HepG2 (cell line): Measurements from ENCODE around the gene ARFGEF2. TPM values are rescaled to one million over a fixed set of nuclear protein-coding genes. Genes with fewer than 3 reads are reported as not detected.
A peak's percentile ranks its signal among the peaks of the same experiment; 100 is the strongest.

ENCODE experiments used
- AHR ChIP-seq: IDR thresholded peaks from 2 replicates; pipeline ENCODE4 v1.6.1; 2018; ENCODE audit warnings: missing genetic modification reagents, missing compliant biosample characterization
- ARNT2 ChIP-seq: sonication (generic); formaldehyde crosslinking; IDR thresholded peaks from 2 replicates; pipeline ENCODE4 v1.8.0; 2022; ENCODE audit warnings: mild to moderate bottlenecking, low read depth, missing genetic modification reagents, moderate library complexity
- ATF7 ChIP-seq, 2 experiments: fragments of 450-650 bp in 1 of 2; sonication (generic) in 1 of 2; formaldehyde crosslinking in 1 of 2; IDR thresholded peaks; 2 replicates each; pipeline versions ENCODE4 v1.4.0 to v1.6.1; 2016 to 2020; ENCODE audit warnings: antibody characterized with exemption in 1 of 2, mild to moderate bottlenecking in 1 of 2, missing genetic modification reagents in 1 of 2
- CAMTA2 ChIP-seq: sonication (generic); formaldehyde crosslinking; IDR thresholded peaks from 2 replicates; pipeline ENCODE4 v1.4.0; 2020; ENCODE audit warnings: mild to moderate bottlenecking, missing genetic modification reagents, borderline replicate concordance
- DMAP1 ChIP-seq: IDR thresholded peaks from 2 replicates; pipeline ENCODE4 v1.6.1; 2016
- DR1 ChIP-seq: sonication (generic); formaldehyde crosslinking; IDR thresholded peaks from 2 replicates; pipeline ENCODE4 v1.8.0; 2021; ENCODE audit warnings: mild to moderate bottlenecking, missing genetic modification reagents, inconsistent platforms
- EED ChIP-seq: sonication (generic); formaldehyde crosslinking; IDR thresholded peaks from 2 replicates; pipeline ENCODE4 v1.5.0; 2020; ENCODE audit warnings: mild to moderate bottlenecking, missing genetic modification reagents
- FOXA1 ChIP-seq, 2 experiments: fragments of 450-650 bp in 1 of 2; sonication (generic) in 1 of 2; formaldehyde crosslinking in 1 of 2; IDR thresholded peaks; 2 replicates each; pipeline versions ENCODE4 v1.4.0 to v1.6.1; 2016 to 2020; ENCODE audit warnings: missing genetic modification reagents in 1 of 2
- IRF9 ChIP-seq: sonication (generic); formaldehyde crosslinking; IDR thresholded peaks from 2 replicates; pipeline ENCODE4 v1.8.0; 2022; ENCODE audit warnings: missing genetic modification reagents, mild to moderate bottlenecking, borderline replicate concordance
- KDM5A ChIP-seq: fragments of 200-600 bp; sonication (generic); IDR thresholded peaks from 2 replicates; pipeline ENCODE4 v1.7.0; 2018; ENCODE audit warnings: antibody characterized with exemption, mild to moderate bottlenecking, low read length, borderline replicate concordance
- NFYB ChIP-seq: sonication (generic); formaldehyde crosslinking; IDR thresholded peaks from 2 replicates; pipeline ENCODE4 v1.4.0; 2020; ENCODE audit warnings: missing genetic modification reagents
- NR2F1 ChIP-seq, 2 experiments: fragments of 450-650 bp in 1 of 2; formaldehyde crosslinking in 1 of 2; IDR thresholded peaks; 2 replicates each; pipeline versions ENCODE4 v1.5.0 to v1.6.1; 2016 to 2020; ENCODE audit warnings: mild to moderate bottlenecking in 1 of 2, missing compliant biosample characterization in 1 of 2, missing genetic modification reagents in 1 of 2, moderate library complexity in 1 of 2
- PBX2 ChIP-seq: IDR thresholded peaks from 2 replicates; pipeline ENCODE4 v1.6.1; 2016; ENCODE audit warnings: control low read depth
- PLSCR1 ChIP-seq: sonication (generic); formaldehyde crosslinking; IDR thresholded peaks from 2 replicates; pipeline ENCODE4 v1.5.0; 2020; ENCODE audit warnings: missing genetic modification reagents, mild to moderate bottlenecking, borderline replicate concordance
- SP2 ChIP-seq: sonication (generic); formaldehyde crosslinking; IDR thresholded peaks from 2 replicates; pipeline ENCODE4 v1.5.1; 2020; ENCODE audit warnings: mild to moderate bottlenecking, missing genetic modification reagents
- SUZ12 ChIP-seq: fragments of 150-350 bp; IDR thresholded peaks from 2 replicates; pipeline ENCODE4 v1.6.1; 2014; ENCODE audit warnings: low read depth, low read length
- ZBTB34 ChIP-seq: sonication (generic); formaldehyde crosslinking; IDR thresholded peaks from 2 replicates; pipeline ENCODE4 v1.8.0; 2022; ENCODE audit warnings: mild to moderate bottlenecking, missing genetic modification reagents
- ZFP41 ChIP-seq: sonication (generic); formaldehyde crosslinking; IDR thresholded peaks from 2 replicates; pipeline ENCODE4 v1.4.0; 2020; ENCODE audit warnings: mild to moderate bottlenecking, missing genetic modification reagents, borderline replicate concordance
- ZKSCAN5 ChIP-seq: sonication (generic); formaldehyde crosslinking; IDR thresholded peaks from 2 replicates; pipeline ENCODE4 v1.5.1; 2020; ENCODE audit warnings: mild to moderate bottlenecking, missing genetic modification reagents
- ZNF138 ChIP-seq: sonication (generic); formaldehyde crosslinking; IDR thresholded peaks from 2 replicates; pipeline ENCODE4 v1.5.0; 2020; ENCODE audit warnings: mild to moderate bottlenecking, low read depth, missing genetic modification reagents
- ZNF547 ChIP-seq: sonication (generic); formaldehyde crosslinking; IDR thresholded peaks from 2 replicates; pipeline ENCODE4 v1.5.1; 2020; ENCODE audit warnings: mild to moderate bottlenecking, missing genetic modification reagents
- ZNF552 ChIP-seq: sonication (generic); formaldehyde crosslinking; IDR thresholded peaks from 2 replicates; pipeline ENCODE4 v1.9.0; 2022; ENCODE audit warnings: missing genetic modification reagents, mild to moderate bottlenecking, borderline replicate concordance
- ZNF556 ChIP-seq: sonication (generic); formaldehyde crosslinking; IDR thresholded peaks from 2 replicates; pipeline ENCODE4 v1.4.0; 2020; ENCODE audit warnings: mild to moderate bottlenecking, missing genetic modification reagents, borderline replicate concordance
- polyA plus RNA-seq, 8 experiments: library from polyadenylated mRNA; depleted of rRNA in 3 of 8; stranded (reverse) in 7 of 8; unstranded in 1 of 8; fragments of >200 nt; fragmentation: Illumina TruSeq in 4 of 8; extraction: Trizol in 4 of 8; gene quantifications; 2 replicates each; pipeline versions ENCODE4 v1.2.1 to v1.2.3, GENCODE V29; 2011 to 2016; ENCODE audit warnings: low read depth in 4 of 8, missing spikeins in 1 of 8, mixed read lengths in 1 of 8; ENCODE audit not compliant: insufficient read depth in 1 of 8
- total RNA-seq, 5 experiments: library from RNA; depleted of rRNA; stranded (reverse); fragments of >200 nt; fragmentation: Illumina TruSeq; extraction: Trizol; gene quantifications; 2 replicates each; pipeline ENCODE4 v1.2.3, GENCODE V29; 2016; ENCODE audit warnings: low read depth in 1 of 5

ARFGEF2 gene
- total and polyA plus RNA-seq, 2 of the 13 experiments (the other 11 are each of a cell fraction or from before 2014, with no cell fraction given): 44.0 to 60.8 TPM

- TF ChIP-seq KDM5A (no peak; the same call in 1 of the 2 replicates), NR2F1 (CRISPR knock-in tag; IDR thresholded peaks at IDR 0.05) (peak; percentile 38 to 48; a peak in 2 of 4 replicates), DMAP1 (peak; percentile 79; the same call in 1 of the 2 replicates), SUZ12 (no peak), ARNT2 (CRISPR knock-in tag) (peak; percentile 76), ZKSCAN5 (CRISPR knock-in tag) (no peak), PBX2 (CRISPR knock-in tag) (no peak), CAMTA2 (no peak), NFYB (0 out of 2 replicates have a peak, but pooled peaks have one; percentile 10), DR1 (CRISPR knock-in tag) (no peak), ZNF552 (CRISPR knock-in tag) (no peak), IRF9 (CRISPR knock-in tag) (no peak), PLSCR1 (no peak), ZNF556 (no peak), FOXA1 (IDR thresholded peaks at IDR 0.05) (no peak), FOXA1 (CRISPR knock-in tag; IDR thresholded peaks at IDR 0.05) (no peak), ZNF547 (CRISPR knock-in tag) (no peak), ZBTB34 (CRISPR knock-in tag) (peak; percentile 65; the same call in 1 of the 2 replicates), EED (no peak), SP2 (CRISPR knock-in tag) (no peak), ZFP41 (CRISPR knock-in tag) (no peak), ATF7 (IDR thresholded peaks at IDR 0.05) (no peak), ATF7 (CRISPR knock-in tag; IDR thresholded peaks at IDR 0.05) (no peak), ZNF138 (CRISPR knock-in tag) (no peak), AHR (no peak; the same call in 1 of the 2 replicates)
These were observed 1.7 kb downstream of the ARFGEF2 start (continued) for GRCh38 chr20:48923149-48923718.
